HG02970 (cell line): ENCODE results near the gene UBASH3B.
"Not testable (repeated sequence)": the region's sequence is repeated elsewhere in the genome, so short reads cannot be mapped to it uniquely, and the experiment has no call there.

ENCODE experiments used
- ATAC-seq: cut with Tn5 transposase; IDR thresholded peaks from one replicate; pipeline ENCODE4 v1.9.1; 2021; ENCODE audit warnings: mild to moderate bottlenecking, moderate library complexity, moderate number of reproducible peaks; ENCODE audit not compliant: unreplicated experiment, low FRiP score

Gene UBASH3B, protein sequence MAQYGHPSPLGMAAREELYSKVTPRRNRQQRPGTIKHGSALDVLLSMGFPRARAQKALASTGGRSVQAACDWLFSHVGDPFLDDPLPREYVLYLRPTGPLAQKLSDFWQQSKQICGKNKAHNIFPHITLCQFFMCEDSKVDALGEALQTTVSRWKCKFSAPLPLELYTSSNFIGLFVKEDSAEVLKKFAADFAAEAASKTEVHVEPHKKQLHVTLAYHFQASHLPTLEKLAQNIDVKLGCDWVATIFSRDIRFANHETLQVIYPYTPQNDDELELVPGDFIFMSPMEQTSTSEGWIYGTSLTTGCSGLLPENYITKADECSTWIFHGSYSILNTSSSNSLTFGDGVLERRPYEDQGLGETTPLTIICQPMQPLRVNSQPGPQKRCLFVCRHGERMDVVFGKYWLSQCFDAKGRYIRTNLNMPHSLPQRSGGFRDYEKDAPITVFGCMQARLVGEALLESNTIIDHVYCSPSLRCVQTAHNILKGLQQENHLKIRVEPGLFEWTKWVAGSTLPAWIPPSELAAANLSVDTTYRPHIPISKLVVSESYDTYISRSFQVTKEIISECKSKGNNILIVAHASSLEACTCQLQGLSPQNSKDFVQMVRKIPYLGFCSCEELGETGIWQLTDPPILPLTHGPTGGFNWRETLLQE

DNA sequence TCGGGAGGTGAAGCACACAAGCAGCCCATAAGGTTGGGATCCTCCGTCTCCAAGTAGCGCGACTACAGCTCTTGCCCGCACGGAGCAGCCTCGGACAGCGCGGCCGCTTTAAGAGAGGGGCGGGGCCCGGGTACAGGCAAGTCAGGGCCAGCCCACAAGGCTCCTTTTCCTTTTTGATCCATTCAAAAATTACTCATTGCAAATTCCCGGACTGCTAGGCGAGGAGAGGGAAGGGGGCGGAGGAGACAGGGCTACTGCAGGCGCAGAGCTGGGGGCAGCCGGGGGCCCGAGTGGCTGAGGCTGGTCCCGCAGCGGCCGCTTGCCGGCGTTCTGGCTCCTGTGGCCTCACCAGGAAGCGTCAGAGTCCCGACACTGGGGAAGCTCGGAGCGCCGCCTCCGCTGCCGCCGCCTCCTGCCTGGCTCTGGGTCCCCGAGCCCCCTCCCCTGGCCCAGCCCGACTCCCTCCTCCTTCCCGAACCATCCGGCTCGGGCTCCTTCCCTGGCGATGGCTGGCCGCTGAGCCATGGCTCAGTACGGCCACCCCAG, at the start of gene UBASH3B:
Gene UBASH3B, plus strand, starts transcription at position 196 of the 546 bp plus-strand sequence. Its CDS starts 328 bp downstream, at position 524.
- peak; percentile 65 for ATAC-seq

DNA sequence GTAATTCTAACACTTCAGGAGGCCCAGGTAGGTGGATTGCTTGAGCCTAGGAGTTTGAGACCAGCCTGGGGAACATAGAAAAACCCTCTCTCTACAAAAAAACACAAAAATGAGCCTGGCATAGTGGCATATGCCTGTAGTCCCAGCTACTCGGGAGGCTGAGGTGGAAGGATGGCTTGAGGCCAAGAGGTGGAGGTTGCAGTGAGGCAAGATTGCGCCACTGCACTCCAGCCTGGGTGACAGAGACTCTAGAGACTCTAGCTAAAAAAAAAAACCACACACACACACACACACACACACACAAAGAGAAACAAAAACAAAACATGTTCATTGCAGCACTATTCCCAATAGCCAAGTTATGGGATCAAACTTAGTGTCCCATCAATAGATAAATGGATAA, 48.4 kb upstream of the UBASH3B start:
- ATAC-seq, result not testable (repeated sequence)

DNA sequence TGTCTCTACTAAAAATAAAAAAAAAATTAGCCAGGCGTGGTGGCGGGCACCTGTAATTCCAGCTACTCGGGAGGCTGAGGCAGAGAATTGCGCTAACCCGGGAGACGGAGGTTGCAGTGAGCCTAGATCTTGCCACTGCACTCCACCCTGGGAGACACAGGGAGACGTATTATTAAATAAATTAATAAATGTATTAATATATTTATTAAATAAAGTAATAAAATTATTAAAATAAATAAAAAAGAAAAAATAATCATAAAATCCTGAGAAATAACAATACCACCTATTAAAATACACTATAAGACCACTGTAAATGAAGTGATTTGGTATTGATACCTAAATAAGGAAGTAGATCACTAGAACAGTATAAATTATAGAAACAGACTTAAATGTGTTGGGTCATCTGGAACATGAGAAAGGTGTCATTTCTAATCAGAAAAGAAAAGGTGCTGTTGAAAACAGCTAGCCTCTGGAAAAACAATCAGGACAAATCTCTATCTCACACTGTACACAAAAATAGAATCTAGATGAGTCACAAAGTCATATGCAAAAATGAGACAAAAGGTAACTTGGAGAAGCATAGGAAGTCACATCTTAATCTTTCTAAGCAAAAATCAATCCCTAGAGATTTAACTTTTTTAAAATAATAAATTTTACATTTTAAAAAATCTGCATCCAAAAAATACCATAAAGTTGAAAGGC, 43.2 kb upstream of the UBASH3B start:
- no peak for ATAC-seq

DNA sequence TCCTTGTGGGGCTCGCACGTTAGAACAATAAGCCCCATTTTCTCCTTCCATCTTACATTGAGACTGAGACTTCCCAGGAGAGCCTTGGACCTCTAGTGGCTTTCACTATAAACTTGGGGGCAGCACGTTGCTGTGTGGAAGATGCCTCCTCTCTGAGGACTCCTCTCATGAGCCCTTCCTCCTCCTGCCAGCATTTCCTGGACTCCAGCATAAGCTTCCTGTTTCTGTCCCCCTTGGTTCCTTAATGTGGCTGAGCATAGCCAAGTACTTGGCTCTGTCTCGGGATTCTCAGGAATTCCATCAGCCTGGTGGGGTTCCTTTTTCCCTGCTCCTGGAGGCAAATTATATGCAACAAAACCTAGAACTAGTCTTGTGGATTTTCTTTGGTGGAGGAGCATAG, 38.8 kb upstream of the UBASH3B start:
- no peak for ATAC-seq

DNA sequence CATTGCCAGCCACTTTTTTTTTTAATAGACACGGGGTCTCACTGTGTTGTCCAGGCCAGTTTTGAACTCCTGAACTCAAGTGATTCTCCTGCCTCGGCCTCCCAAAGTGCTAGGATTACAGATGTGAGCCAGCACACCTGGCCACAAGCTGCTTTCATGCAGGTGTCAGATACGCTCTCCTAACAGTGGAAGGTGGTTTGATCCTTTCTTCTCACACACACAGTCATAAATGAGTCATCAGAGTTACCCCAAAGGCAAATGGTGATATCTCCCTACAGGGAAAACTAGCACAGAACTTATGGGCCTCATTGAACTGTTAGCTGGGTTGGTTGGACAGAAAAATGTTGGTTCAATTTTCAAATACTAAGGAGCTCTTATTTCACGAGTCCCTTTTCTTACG, 38.2 kb upstream of the UBASH3B start:
- no peak for ATAC-seq

DNA sequence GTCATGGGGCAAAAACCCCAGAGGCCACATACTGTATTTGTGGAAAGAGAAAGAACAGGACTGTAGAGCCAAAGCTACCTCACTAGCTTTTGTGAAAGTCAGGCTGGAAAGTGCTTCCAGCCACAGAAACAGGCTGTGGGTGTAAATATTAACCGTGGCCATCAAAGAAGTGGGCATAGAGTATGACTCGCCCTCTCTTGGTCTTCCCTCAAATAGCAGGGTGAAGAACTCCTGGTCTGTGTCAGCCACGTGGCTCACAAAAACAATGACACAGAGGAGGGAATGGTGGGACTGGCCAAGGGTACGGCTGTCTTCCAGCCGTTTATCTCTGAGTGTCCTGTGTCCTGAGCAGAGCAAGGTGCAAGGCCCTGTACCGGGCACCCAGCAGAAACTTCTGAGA, 37.6 kb upstream of the UBASH3B start:
- no peak for ATAC-seq

DNA sequence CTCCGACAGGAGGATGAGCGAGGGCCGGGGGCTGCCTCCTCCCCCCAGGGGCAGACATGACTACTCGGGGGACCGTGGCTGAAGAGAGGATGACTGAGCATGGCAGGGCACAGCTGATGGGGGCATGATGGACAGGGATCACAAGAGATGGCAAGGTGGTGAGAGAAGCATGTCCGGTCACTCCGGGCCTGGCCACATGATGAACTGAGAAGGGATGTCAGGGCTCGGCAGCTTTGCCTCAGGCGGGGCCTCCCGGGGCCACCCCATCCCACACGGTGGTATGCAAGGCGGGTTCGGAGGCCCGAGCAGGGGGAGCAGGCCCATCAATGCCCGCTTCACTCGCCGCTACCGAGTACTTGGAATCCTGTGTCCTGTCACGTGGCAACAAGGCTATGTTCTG, 36.6 kb upstream of the UBASH3B start:
- no peak for ATAC-seq

DNA sequence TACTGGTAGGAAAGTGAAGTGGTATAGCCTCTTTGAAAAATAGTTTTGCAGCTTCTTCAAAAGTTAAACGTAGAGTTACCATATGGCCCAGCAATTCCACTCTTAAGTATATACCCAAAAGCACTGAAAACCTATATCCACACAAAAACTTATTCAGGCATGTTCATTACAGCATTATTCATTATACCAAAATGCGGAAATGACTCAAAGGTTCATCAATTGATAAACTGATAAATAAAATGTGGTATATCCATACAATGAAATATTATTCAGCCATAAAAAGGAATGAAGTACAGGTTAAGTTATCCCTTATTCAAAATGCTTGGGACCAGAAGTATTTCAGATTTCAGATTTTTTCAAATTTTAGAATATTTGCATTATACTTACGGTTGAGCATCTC, 35.8 kb upstream of the UBASH3B start:
- no peak for ATAC-seq

DNA sequence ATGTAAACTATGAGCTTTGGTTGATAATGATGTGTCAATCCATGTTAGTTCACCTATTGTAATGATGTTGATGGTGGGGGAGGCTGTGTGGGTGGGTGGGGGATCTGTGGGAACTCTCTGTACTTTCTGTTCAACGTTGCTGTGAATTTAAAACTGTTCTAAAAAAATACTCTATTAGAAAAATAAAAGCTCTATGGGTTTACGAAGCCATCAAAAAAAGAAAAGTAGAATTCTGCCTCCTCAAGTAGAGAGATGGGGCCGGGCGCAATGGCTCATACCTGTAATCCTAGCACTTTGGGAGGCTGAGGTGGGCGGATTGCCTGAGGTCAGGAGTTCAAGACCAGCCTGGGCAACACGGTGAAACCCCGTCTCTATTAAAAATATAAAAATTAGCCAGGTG, 30.0 kb upstream of the UBASH3B start:
- ATAC-seq, result not testable (repeated sequence)

DNA sequence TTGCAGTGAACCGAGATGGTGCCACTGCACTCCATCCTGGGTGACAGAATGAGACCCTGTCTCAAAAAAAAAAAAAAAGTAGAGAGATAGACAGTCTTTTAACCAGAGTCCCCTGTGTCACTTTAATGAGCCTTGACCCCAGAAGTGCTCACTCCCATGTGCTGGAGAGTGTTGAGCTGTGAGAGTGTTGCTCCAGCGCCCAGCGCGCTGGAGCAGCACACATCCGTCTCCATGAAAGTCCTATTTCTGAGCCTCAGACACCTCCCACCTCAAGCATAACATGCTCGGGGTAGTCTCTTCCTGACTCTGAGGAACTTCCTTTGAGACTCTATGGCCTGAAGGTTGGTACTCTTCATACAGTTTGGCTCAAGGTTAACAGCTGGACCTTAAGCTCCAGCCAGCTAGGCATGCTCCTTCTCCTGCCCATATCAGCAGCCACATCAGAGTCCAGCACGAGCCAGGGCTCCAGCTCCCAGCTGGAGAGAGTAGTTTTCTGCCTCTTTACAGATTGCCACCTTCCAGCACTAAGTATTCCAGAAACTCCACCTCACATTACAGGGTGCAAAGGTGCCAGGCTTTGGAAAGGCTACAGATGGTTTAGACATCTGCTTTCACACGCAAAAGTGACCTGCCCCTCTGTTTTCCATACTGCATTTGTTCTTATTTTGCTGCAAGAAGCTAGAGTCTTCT, 29.4 kb upstream of the UBASH3B start:
- no peak for ATAC-seq

DNA sequence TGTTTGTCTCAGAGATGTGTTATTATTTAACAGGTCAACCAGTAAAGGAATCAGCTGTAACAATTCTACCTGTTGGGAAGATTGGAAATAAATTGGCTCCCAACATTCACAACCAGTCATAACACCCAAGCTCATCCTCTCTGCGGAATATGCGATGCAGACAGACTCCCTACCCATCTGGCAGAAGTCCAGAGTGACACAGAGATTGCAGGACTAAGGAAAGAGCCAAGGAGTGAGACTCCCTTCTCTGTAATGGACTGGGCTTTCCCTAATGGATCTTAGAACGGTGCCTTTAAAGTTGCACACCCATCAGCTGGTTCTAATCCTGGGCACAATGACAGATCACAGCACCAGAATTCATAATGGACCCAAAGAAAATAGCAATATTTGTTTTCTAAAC, 27.8 kb upstream of the UBASH3B start:
- ATAC-seq, result no peak

DNA sequence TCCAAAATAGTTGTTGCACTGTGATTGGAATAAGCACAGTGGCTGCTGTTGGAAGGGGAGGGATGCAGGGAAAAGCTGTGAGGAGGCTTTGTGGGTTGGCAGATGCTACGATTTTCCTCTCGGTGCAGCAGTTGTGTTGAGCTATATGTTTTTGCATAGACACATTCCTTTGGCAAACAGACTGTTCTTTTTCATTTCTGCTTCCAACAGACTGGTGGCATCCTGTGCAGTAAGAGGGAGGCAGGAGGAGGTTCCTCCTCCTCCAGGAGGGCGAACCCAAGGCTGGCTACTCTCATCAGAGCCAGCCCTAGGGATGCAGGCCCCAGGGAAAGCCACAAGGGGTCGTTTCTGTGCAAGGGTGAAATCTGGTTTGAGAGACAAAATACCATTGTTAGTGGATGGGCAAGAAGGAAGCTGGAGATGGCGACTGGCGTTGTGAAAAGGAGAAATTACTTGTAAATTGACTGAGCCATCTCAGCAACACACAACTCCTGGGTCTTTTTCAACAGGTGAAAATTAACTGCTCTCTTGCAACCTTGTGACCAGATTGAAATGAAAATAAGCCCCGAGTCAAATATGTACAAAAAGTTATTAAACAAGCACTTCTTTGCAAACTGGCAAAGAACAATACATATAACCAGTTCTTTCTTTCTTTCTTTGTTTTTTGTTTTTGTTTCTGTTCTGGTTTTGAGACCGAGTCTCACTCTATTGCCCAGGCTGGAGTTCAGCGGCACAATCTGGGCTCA, 26.5 kb upstream of the UBASH3B start:
- ATAC-seq, result no peak

DNA sequence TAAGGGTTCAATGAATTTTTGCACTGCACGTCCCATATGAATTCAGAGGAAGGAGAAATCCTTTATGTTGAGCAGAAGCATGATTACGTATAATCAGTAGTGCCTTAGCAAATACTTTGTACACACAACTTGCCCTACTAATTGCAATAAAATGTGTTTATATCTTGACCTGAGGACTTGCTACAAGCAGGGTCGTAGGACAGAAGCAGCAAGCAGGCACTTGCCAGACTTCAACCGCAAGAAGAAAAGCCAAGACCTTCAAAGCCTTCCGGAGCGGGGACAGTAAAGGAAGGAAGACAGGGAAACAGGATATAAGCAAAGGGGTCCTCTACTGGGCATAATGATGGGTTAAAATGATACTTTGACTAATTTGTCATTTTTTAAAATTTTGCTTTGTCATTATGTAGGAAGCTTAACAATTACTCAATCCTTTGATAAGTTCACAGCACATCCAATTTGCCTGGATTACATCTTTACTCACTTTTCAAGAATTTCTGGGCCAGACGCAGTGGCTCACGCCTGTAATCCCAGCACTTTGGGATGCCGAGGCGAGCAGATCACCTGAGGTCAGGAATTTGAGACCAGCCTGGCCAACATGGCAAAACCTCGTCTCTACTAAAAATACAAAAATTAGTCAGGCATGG, 23.2 kb upstream of the UBASH3B start:
- ATAC-seq, result no peak

DNA sequence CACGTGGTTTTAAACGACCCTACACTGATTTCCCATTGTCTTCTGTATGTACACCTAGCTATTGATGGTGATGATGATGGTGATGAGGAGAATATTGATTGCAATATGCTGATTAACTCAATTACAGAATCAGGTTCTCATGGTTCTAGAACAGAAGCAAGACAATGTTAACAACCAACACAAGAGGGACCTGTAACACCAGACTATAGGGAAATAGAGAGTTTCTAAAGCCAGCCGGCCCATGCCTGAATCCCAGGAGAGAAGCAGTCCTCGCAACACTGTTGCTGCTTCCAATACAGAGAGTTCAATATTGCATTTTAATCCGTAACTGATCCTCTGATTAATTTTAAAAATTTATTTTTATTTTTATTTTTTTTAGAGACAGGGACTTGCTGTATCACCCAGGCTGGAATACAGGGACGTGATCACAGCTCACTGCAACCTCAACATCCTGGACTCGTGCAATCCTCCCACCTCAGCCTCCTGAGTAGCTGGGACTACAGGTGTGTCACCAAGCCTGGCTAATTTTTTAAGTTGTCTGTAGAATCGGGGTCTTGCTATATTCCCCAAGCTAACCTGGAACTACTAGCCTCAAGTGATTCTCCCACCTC, 22.2 kb upstream of the UBASH3B start:
- no peak for ATAC-seq

DNA sequence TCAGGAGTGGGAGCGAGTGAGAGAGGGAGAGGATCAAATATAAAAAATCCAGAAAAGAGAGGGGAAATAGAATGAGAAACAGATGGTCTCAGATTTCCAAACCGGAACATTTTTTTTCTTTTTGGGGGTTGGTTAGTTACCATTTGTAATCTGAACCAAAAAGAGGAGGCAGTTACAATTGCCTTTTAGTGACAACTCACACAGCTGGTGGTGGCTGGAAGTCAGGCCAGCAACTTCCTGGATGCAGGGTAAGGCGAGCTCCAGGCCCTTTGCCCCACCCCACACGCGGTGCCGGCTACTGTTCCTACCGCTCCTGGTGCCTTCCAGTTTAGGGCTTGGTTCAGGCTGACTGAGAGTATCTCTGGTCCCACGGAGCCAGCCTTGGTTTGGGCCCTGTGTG, 21.0 kb upstream of the UBASH3B start:
- no peak for ATAC-seq

DNA sequence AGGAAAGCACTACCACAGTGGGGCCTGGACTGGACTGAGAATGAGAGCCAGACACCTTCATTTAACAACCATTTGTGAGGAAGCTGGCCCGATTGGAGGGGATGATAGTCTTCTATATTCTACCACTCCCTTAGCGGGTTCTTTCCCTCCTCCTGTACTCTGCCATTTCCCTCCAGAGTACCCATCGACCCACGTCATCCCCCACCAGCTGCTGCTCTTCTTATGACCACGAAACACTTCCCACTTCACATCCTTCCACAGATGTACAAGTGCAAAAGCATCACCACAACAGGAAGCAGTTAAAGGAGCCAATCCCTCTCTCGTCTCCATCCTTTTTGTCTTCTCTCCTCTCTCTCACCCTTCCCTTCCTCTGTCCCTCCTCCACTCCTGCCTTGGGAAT, 18.0 kb upstream of the UBASH3B start:
- no peak for ATAC-seq

DNA sequence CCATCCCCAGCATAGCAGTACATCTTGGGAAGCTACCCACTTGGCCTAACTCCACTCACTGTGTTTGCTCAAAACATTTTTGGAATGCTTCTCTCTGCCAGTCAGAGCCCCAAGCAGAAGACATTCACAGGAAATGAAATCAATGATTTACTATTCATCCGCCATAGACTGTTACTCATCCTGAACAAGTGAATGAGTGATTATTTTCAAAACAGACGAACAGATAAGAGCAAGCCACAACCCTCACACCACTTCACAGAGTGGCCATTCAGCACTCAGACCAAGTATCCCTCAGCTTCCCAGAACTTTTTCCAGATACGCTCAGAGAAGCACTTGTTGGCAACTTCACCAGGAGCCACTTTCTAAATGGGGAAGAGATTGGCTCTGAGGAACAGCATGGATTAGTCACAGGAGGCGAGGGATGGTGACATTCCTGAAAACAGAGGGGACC, 13.0 kb upstream of the UBASH3B start:
- no peak for ATAC-seq

DNA sequence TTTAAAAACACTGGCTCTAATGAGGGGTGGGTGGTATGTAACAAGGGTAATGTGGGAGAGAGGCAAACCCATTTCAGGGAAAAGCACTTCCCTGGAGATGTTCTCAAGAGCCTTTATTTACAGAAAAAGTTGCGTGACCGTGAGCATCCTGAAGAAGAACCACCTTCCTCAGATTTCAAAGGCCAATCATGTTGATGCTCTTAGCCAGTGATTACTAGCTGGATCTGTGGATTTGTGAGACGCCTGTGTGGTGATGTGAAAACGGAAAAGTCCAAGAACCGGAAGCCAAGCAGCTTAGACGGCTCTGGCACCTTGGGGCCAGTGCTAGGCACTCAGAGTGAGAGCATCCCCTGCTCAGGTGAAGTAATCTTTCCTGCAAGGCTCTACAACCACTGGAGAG, 12.6 kb upstream of the UBASH3B start:
- no peak for ATAC-seq

DNA sequence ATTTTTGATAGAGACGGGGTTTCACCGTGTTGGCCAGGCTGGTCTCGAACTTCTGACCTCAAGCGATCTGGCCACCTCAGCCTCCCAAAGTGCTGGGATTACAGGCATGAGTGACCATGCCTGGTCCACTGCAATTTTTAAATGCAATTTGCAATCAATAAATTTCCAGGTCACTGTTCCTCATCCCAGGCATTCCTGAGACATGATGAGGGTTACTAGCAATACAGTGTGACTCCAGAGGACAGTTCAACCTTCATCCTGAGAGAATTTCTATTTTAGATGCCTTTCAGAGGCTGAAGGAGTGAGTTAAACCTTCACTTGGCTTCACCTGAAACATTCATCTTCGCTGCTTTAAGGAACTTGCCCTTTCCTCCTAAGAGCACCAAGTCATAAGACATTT, 9.7 kb upstream of the UBASH3B start:
- no peak for ATAC-seq
